HG03045 (cell line): Measurements from ENCODE around the gene MRPL43.
"Not testable (repeated sequence)": the region's sequence is repeated elsewhere in the genome, so short reads cannot be mapped to it uniquely, and the experiment has no call there.

ENCODE experiments used
- ATAC-seq: cut with Tn5 transposase; IDR thresholded peaks from one replicate; pipeline ENCODE4 v1.9.1; 2021; ENCODE audit warnings: mild to moderate bottlenecking, moderate library complexity; ENCODE audit not compliant: unreplicated experiment

The MRPL43 gene

DNA sequence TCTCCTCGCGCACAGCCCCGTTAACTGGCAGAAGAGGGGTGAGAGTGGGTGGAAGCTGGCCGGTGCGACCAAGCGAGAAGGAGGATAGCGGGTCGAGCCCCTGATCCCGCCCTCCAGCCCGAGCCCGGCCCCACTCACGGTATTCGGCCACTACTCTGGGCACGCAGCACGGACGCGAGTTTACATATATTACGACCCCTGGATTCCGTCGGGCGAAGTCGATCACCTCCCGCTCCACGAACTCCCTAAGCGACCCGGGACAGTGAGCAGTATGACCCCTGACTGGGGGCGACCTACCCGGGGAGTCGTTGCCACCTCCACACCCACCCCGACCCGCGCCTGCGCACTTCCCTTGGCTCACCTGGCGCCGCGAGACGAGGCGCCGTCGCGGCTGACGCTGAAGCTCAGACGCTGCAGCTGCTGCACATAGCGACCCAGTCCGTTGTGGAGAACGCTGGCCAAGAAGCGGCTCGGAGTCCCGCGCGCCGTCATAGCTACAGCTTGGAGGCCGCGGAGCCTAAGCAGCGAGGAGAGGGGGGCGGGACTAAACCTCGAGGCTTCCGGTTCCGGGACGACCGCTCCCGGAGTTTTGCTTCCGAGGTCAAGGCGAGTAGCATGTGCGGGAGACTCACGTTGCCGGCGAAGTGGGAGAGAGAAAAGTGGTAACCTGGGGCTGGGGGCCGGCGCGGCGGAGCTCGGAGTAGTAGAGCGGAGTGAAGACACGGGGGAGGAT lies at the start of gene MRPL43, which contains the start of gene TWNK:
Gene MRPL43 (minus strand): TSS at position 546 of the 733 bp plus-strand sequence. CDS start 54 bp downstream, at position 492.
Gene TWNK (plus strand): TSS at position 592 of the 733 bp plus-strand sequence. CDS start 668 bp downstream, outside the sequence.
- ATAC-seq = peak; percentile 82

DNA sequence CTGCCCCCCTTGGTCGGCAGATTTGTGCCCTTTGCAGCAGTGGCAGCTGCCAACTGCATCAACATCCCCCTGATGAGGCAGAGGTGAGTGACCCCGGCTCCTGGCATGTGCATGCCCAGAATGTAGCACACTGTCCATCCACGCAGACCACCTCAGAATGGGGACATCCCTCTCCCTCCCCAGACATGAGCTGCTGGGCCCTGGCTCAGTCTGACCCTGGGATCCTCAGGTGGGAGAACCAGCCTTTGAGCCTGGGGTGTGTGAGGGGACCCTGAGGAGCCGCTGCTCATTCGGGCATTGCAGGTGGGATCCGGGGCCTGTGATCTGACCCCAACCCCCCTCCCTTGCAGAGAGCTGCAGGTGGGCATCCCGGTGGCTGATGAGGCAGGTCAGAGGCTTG lies 49.4 kb upstream of the MRPL43 start:
- ATAC-seq = no peak

DNA sequence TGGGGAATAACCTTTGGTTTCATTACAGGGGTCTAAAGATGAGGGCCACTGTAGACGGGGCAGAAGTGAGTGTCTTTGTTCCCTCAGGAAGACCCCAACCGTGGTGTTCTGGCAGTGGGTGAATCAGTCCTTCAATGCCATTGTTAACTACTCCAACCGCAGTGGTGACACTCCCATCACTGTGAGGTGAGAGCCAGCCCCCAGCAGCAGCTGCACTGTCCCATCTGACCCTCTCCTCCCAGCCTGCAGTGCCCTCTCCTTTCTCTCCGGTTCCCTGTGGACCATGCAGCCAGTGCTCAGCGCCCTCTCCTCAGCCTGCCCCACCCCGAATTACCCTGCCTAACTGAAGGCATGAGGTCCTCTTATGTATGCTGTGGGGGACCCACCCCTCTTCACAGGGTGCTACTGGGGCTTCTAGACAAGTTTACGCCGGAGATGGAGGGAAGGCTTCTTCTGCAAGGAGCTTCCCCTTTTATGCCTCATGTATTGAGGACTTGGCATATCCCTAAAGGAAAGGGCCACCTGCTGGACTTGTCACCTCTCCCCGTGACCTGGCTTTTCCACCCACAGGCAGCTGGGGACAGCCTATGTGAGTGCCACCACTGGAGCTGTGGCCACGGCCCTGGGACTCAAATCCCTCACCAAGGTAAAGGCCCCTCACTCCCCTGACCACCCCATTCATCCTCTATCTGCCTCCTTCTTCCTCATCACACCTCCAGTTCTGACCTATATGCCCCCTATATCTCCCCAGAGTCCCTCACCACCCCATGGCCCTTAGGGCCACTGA lies 48.8 kb upstream of the MRPL43 start:
- no peak for ATAC-seq

- ATAC-seq = no peak
Observed at GRCh38 chr10:101035314-101035713, 48.0 kb upstream of the MRPL43 start.

- ATAC-seq = not testable (repeated sequence)
Observed at GRCh38 chr10:101034404-101034803, 47.1 kb upstream of the MRPL43 start.

DNA sequence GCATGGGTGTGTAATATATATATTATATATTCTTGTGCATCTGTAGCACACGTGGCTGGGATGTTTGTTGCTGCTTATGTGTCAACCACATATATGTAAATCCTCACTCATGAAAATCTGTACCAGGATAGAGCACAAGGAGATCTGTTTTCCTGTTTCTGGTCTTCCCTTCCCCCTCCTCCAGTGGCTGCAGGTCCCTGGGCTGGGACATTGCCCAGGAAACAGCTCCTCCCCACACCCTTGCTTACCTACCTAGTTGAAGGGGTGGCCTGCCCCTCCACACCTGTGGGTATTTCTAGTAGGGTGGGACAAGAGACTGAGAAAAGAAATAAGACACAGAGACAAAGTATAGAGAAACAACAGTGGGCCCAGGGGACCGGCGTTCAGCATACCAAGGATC lies 46.0 kb upstream of the MRPL43 start:
- ATAC-seq = no peak

GRCh38 chr10:101032637-101033224 lies 45.4 kb upstream of the MRPL43 start:
- ATAC-seq = peak; percentile 8

DNA sequence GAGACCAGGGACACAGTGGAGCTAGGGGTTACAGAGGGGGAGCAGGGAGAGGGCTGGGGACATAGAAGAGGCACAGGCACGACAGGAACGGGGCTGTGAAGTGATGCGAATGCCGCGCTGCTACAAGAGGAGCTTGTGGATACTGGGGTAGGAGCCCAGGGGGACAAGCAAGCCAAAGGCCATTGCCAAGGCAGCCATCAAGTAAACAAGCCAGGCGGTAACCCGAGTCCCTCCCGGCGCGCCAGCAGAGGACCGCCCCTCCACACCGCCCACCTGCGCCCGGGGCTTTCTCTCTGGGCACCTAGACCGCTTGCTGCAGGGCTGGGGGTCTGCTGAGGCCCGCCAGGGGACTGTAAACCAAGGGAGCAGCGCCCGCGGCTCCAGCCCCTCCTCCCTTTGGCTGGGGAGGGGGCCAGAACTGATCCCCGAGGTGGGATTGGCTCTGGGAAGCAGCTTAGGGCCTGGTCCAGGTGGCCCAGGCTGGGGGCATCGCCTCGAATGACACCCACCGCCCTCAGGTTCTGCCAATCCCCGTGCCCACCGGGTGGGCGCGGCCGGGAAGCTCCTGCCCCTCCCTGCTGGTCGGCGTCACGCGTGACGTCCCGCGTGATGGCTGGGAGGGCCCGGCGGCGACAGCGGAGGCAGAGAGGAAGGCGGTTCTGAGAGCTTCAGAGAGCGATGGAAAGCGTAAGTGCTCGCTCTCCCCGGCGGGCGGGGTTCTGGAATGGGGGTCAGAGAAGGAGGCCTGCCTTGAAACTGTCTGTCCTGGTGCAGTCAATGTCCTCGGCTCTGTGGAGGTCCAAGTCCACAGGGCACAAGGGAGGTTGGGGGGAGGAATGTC lies 44.7 kb upstream of the MRPL43 start:
- peak; percentile 48 for ATAC-seq

- peak; percentile 94 for ATAC-seq
Observed at GRCh38 chr10:101031128-101031795, 44.0 kb upstream of the MRPL43 start, which contains the start of the genes PDZD7 and SFXN3. PDZD7 (minus strand) TSS chr10:101031129; CDS start chr10:101030219, 910 bp downstream. SFXN3 (plus strand) TSS chr10:101031234; CDS start chr10:101034695, 3,461 bp downstream.

DNA sequence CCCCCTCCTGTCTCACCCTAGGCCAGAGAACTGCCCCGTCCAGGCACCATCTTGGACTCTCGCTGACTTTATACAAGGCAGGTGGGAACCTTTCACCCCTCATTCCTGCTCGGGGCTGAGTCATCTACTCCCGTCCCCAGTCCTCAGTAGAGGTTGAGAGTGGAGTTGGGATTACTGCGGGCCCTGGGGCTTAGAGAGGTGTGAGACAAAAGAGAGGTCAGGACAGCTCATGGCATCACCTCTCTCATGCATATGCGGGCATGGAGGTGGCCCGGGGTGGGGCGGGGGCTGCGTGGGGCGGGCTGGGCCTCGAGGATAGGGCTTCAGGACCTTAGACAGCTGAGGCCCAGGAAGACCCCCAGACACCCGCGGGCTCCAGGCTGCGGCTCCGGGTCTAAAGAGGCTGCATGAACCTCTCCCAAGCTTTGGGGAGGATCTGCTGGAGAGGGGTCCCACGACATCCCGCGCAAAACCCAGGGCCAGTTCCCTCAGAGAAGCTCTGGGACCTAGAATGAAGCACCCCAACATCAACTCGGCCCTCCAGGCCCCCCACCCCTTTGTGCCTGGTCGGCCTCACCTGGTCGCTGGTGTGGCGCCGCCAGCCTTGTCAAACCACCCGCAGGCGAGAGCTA lies 43.3 kb upstream of the MRPL43 start:
- ATAC-seq = no peak

GRCh38 chr10:101029520-101030295 lies 42.4 kb upstream of the MRPL43 start:
- no peak for ATAC-seq

GRCh38 chr10:101028446-101029337 lies 41.4 kb upstream of the MRPL43 start:
- no peak for ATAC-seq

GRCh38 chr10:101027106-101027720 lies 39.9 kb upstream of the MRPL43 start:
- ATAC-seq = no peak

- ATAC-seq = no peak
Observed at GRCh38 chr10:101022967-101023705, 35.8 kb upstream of the MRPL43 start.

DNA sequence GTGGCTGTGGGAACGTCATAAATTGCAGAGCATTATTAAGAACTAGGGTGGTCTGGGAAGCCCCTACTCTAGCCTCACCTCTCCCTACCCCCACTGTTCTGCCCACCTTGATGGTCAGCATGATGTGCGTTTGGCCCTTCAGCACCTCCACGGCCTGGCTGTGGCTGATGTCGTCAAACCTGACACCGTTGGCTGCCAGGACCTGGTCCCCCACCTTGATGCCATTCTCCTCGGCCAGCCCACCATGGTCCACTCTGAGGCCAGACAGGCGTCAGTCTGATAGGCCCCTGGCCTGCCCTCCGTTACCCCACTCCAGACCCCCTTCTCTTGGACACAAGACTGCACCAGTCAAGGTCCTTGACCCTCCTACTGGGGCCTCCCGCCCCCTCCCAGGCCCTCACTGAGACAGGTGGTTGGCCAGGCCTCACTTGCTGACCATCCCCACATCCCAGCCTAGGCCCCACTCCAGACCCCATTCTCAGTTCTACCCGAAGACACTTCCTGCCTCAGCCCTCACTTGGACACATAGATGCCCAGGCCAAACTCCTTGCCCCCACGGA lies 34.5 kb upstream of the MRPL43 start:
- ATAC-seq = no peak

DNA sequence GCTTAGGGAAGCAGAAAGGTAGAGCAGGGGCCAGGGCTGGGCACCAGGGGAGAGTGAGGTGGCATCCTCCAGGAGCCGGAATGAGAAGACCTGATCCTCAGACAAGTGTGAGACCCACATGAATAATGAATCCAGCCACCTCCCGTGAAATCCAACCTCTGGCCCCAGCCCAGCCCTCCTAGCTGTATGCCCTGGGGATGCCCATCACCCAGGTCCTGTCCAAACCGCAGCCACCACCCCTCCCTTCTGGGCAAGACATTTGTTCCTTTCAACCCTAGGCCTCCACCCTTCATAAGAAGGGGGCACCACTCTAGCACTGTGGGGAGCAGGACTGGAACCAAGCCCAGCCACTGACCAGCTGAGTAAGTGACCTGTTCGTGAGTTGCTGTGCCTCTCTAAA lies 33.9 kb upstream of the MRPL43 start:
- no peak for ATAC-seq
